ENCODE results near the gene XYLT1.

XYLT1 gene

GRCh38 chr16:17070882-17071592, 399.7 kb downstream of the XYLT1 start:
- DNase-seq (ENCODE audit: low read depth in 4 of 4, low spot score in 1 of 4) = peak; percentile 65 to 79 (median 74)

- DNase-seq (ENCODE audit: low read depth in 4 of 4, low spot score in 1 of 4) = no peak
Observed at GRCh38 chr16:17069681-17070080, 401.1 kb downstream of the XYLT1 start.

- DNase-seq (ENCODE audit: low read depth in 4 of 4, low spot score in 1 of 4) = no peak
Observed at GRCh38 chr16:17068524-17068923, 402.2 kb downstream of the XYLT1 start.

GRCh38 chr16:17067882-17068281, 402.9 kb downstream of the XYLT1 start:
- DNase-seq (ENCODE audit: low read depth in 4 of 4, low spot score in 1 of 4) = no peak

- no peak for DNase-seq (ENCODE audit: low read depth in 4 of 4, low spot score in 1 of 4)
Observed at GRCh38 chr16:17063201-17064139, 407.3 kb downstream of the XYLT1 start.

- DNase-seq (ENCODE audit: low read depth in 4 of 4, low spot score in 1 of 4) = no peak
Observed at GRCh38 chr16:17062676-17063075, 408.1 kb downstream of the XYLT1 start.

GRCh38 chr16:17061326-17061725, 409.4 kb downstream of the XYLT1 start:
- no peak for DNase-seq (ENCODE audit: low read depth in 4 of 4, low spot score in 1 of 4)

- no peak for DNase-seq (ENCODE audit: low read depth in 4 of 4, low spot score in 1 of 4)
Observed at GRCh38 chr16:17058471-17058870, 412.3 kb downstream of the XYLT1 start.

- no peak for DNase-seq (ENCODE audit: low read depth in 4 of 4, low spot score in 1 of 4)
Observed at GRCh38 chr16:17056666-17057065, 414.1 kb downstream of the XYLT1 start.

GRCh38 chr16:17053536-17054160, 417.1 kb downstream of the XYLT1 start:
- no peak for DNase-seq (ENCODE audit: low read depth in 4 of 4, low spot score in 1 of 4)
